Measurements from ENCODE around the gene EIF2D.
"Not testable (repeated sequence)": the region's sequence is repeated elsewhere in the genome, so short reads cannot be mapped to it uniquely, and the experiment has no call there.

EIF2D gene

DNA sequence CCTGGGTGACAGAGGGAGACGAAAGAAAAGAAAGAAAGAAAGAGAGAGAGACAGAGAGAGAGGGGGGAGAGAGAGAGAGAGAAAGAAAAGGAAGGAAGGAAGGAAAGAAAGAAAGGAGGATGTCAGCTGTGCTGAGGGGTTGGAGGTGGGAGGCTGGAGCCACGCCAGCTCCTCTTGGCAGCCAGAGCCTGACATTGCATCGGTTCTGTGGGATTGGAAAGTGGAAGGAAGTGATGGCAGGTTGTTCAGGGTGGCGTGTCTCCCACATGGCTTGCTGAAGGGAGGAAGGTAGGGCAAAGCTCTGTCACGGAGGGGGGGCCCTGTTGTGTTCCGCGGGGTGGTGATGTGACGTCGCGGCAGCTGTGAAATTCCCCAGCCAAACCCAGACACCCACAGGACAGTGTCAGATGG, 30.7 kb downstream of the EIF2D start:
- H3K4me1 ChIP-seq (ENCODE audit: control insufficient read depth in 5 of 5, insufficient read depth in 5 of 5, low read length in 5 of 5) = peaks cover 7 to 54% (median 22%) of the 10 kb centered on the region in 5 donors
- no peak overlapping the region for H3K9ac ChIP-seq (ENCODE audit: low read length in 5 of 5)
- H3K4me3 ChIP-seq (ENCODE audit: low read depth in 1 of 5, low read length in 5 of 5) = no peak overlapping the region

GRCh38 chr1:206581114-206581497, 31.2 kb downstream of the EIF2D start:
- H3K9ac ChIP-seq (ENCODE audit: low read length in 5 of 5); H3K4me3 ChIP-seq (ENCODE audit: low read depth in 1 of 5, low read length in 5 of 5); H3K9me3 ChIP-seq (ENCODE audit: control insufficient read depth in 5 of 5, low read length in 5 of 5); H3K27ac ChIP-seq (ENCODE audit: low read depth, low read length); H3K27me3 ChIP-seq (ENCODE audit: control insufficient read depth in 5 of 5, insufficient read depth in 4 of 5, low read length in 5 of 5): not testable (repeated sequence)
- Histone ChIP-seq H3K36me3 (ENCODE audit: control insufficient read depth in 5 of 5, insufficient read depth in 5 of 5, low read length in 5 of 5) (peaks cover 0 to 22% (median 15%) of the 10 kb centered on the region in 5 donors), H3K4me1 (ENCODE audit: control insufficient read depth in 5 of 5, insufficient read depth in 5 of 5, low read length in 5 of 5) (peaks cover 12 to 59% (median 26%) of the 10 kb centered on the region in 5 donors)

More for the DNA sequence above, 30.7 kb downstream of the EIF2D start:
- H3K36me3 ChIP-seq (ENCODE audit: control insufficient read depth in 5 of 5, insufficient read depth in 5 of 5, low read length in 5 of 5) = peaks cover 0 to 27% (median 19%) of the 10 kb centered on the region in 5 donors
- H3K27ac ChIP-seq (ENCODE audit: low read depth, low read length) = no peak overlapping the region
- H3K27me3 ChIP-seq (ENCODE audit: control insufficient read depth in 5 of 5, insufficient read depth in 4 of 5, low read length in 5 of 5) = no peaks in the 10 kb centered on the region
- H3K9me3 ChIP-seq (ENCODE audit: control insufficient read depth in 5 of 5, low read length in 5 of 5) = no peaks in the 10 kb centered on the region

DNA sequence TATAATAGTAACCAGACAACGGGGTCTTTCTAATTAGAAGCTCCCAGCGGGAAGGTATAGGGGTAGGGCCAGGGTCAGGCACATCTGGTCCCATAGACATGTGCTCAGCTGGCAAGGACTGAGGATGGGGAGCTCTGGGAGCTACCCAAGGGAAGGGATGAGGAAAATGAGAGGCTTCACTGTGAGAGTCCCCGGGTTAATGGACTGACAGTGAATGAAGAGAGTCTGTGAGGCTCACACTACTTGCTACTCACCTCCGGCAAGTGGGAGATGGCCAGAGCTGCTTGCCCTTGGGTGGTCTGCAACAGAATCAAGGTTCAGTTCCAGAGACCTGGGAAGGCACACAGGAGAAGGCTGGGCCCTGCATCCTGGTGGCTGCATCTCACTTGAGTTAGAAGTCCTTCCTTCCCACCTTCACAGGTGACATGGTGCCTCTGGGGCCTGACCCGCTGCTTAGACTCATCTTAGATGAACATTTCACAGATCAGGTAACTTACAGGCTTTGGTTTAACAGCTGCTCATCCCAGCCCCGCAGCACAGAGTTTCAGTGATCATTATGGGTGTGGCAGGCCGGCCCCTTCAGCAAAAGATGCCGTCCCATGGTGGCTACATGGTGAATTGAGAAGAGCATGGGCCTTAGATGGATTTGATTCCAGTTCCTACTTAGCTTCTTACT, 31.7 kb downstream of the EIF2D start:
- Histone ChIP-seq H3K9me3 (ENCODE audit: control insufficient read depth in 5 of 5, low read length in 5 of 5) (no peaks in the 10 kb centered on the region), H3K27ac (ENCODE audit: low read depth, low read length) (no peak overlapping the region), H3K4me1 (ENCODE audit: control insufficient read depth in 5 of 5, insufficient read depth in 5 of 5, low read length in 5 of 5) (peaks cover 15 to 64% (median 32%) of the 10 kb centered on the region in 5 donors), H3K4me3 (ENCODE audit: low read depth in 1 of 5, low read length in 5 of 5) (no peak overlapping the region), H3K27me3 (ENCODE audit: control insufficient read depth in 5 of 5, insufficient read depth in 4 of 5, low read length in 5 of 5) (no peaks in the 10 kb centered on the region), H3K9ac (ENCODE audit: low read length in 5 of 5) (no peak overlapping the region), H3K36me3 (ENCODE audit: control insufficient read depth in 5 of 5, insufficient read depth in 5 of 5, low read length in 5 of 5) (peaks cover 0 to 17% (median 10%) of the 10 kb centered on the region in 5 donors)

DNA sequence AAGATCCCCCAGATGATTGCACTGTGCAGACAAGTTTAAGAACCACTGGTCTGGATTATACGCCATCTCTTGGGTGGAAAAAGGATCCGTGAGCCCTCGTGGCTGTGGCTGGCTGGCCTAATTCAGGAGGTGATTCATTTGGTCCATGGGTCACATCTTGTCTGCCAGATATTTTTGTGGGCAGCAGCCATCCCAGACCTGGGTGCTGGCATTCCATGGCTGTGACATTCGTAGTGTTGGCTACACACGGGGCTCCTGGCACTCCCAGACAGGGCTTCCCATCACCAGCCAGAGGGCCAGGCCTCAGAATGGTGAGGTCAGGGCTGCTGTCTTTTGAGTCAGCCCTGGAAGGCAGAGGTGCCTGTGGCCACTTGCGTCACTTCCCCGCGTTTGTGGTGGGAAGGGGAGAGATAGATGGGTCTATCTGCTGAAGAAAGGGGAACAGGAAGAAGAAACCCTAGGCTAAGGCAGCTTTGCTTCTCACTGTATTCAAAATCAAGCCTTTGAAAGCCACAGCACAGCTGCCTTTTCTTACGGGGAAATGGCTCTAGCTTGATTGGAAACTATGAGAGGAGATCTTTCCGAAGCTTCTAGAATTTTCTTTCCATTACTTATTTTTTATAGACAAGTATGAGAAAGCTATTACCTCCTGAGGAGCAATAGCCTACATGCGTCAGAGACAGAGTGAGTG, 32.4 kb downstream of the EIF2D start:
- Histone ChIP-seq H3K9me3 (ENCODE audit: control insufficient read depth in 5 of 5, low read length in 5 of 5) (no peaks in the 10 kb centered on the region), H3K4me1 (ENCODE audit: control insufficient read depth in 5 of 5, insufficient read depth in 5 of 5, low read length in 5 of 5) (peaks cover 20 to 71% (median 39%) of the 10 kb centered on the region in 5 donors), H3K4me3 (ENCODE audit: low read depth in 1 of 5, low read length in 5 of 5) (no peak overlapping the region), H3K36me3 (ENCODE audit: control insufficient read depth in 5 of 5, insufficient read depth in 5 of 5, low read length in 5 of 5) (peaks cover 0 to 10% (median 7%) of the 10 kb centered on the region in 5 donors), H3K9ac (ENCODE audit: low read length in 5 of 5) (no peak overlapping the region), H3K27me3 (ENCODE audit: control insufficient read depth in 5 of 5, insufficient read depth in 4 of 5, low read length in 5 of 5) (no peaks in the 10 kb centered on the region), H3K27ac (ENCODE audit: low read depth, low read length) (no peak overlapping the region)

DNA sequence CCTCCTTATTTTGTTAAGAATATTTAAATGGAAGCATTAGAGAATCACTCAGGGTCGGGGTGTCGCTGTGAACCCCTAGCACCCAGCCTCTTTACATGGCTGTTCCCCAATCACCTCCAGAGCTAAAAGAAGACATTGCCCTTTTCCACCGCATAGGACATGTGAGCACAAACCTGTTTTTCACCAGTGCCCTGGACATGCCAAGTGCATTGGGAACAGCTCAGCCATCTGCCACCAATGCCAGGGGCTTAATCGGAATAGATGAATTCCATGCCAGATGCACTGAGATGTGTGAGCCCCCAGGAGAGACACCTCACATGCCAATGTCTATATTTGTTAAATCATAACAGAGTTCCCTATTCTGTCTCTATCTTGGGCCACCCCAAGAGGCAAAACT, 33.3 kb downstream of the EIF2D start:
- Histone ChIP-seq H3K27me3 (ENCODE audit: control insufficient read depth in 5 of 5, insufficient read depth in 4 of 5, low read length in 5 of 5) (no peaks in the 10 kb centered on the region), H3K9ac (ENCODE audit: low read length in 5 of 5) (no peak overlapping the region), H3K4me3 (ENCODE audit: low read depth in 1 of 5, low read length in 5 of 5) (no peak overlapping the region), H3K27ac (ENCODE audit: low read depth, low read length) (peak overlapping the region; percentile 14), H3K4me1 (ENCODE audit: control insufficient read depth in 5 of 5, insufficient read depth in 5 of 5, low read length in 5 of 5) (peaks cover 20 to 77% (median 34%) of the 10 kb centered on the region in 5 donors), H3K9me3 (ENCODE audit: control insufficient read depth in 5 of 5, low read length in 5 of 5) (no peaks in the 10 kb centered on the region), H3K36me3 (ENCODE audit: control insufficient read depth in 5 of 5, insufficient read depth in 5 of 5, low read length in 5 of 5) (peaks cover 0 to 1% (median 0%) of the 10 kb centered on the region in 5 donors)

GRCh38 chr1:206578068-206578977, 33.9 kb downstream of the EIF2D start:
- no peaks in the 10 kb centered on the region for H3K9me3 ChIP-seq (ENCODE audit: control insufficient read depth in 5 of 5, low read length in 5 of 5)
- no peaks in the 10 kb centered on the region for H3K27me3 ChIP-seq (ENCODE audit: control insufficient read depth in 5 of 5, insufficient read depth in 4 of 5, low read length in 5 of 5)
- no peak overlapping the region for H3K4me3 ChIP-seq (ENCODE audit: low read depth in 1 of 5, low read length in 5 of 5)
- H3K9ac ChIP-seq (ENCODE audit: low read length in 5 of 5) = no peak overlapping the region
- peaks cover 20 to 73% (median 34%) of the 10 kb centered on the region in 5 donors for H3K4me1 ChIP-seq (ENCODE audit: control insufficient read depth in 5 of 5, insufficient read depth in 5 of 5, low read length in 5 of 5)
- no peak overlapping the region for H3K27ac ChIP-seq (ENCODE audit: low read depth, low read length)
- no peaks in the 10 kb centered on the region for H3K36me3 ChIP-seq (ENCODE audit: control insufficient read depth in 5 of 5, insufficient read depth in 5 of 5, low read length in 5 of 5)

- no peaks in the 10 kb centered on the region for H3K9me3 ChIP-seq (ENCODE audit: control insufficient read depth in 5 of 5, low read length in 5 of 5)
- peaks cover 20 to 68% (median 34%) of the 10 kb centered on the region in 5 donors for H3K4me1 ChIP-seq (ENCODE audit: control insufficient read depth in 5 of 5, insufficient read depth in 5 of 5, low read length in 5 of 5)
These were observed 34.6 kb downstream of the EIF2D start for GRCh38 chr1:206577626-206578025.

DNA sequence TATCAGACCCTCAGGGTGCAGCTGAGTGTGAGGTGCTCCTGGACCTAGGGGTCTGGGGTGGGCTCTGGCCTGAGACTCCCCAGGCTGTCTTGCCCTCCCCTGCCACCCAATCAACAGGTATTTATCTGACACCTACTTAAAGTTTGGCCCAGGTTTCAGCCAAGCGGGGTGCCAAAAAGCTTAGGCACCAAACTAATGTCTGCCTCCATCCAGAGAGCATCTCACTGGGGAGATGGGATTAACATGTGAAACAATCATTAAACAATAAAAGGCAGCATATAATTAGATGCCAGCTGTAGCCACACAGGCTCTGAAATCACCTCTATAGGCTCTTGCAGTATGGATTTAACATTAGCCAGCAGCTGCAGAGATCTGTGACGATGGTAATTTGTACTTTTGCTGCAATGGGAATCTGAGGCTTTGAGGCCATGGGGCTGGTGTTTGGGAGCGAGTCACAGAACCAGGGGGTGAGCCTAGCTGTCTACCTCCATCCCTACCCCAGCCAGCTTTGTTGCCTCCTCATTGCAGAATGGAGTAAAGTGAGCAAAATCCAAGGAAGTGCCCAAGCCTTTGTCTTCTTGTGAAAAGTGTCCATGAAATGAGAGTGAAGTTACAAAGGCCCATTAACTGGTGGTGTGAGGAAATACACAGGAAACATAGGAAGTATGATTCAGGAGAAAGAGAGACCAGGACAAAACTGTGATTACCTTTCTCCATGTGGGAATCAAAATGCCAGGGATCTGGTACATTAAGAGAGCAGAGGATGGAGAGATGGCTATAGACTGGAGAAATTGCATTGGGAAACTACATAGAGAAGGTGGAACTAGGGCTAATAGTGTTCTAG, 36.1 kb downstream of the EIF2D start:
- Histone ChIP-seq H3K9me3 (ENCODE audit: control insufficient read depth in 5 of 5, low read length in 5 of 5) (no peaks in the 10 kb centered on the region), H3K4me1 (ENCODE audit: control insufficient read depth in 5 of 5, insufficient read depth in 5 of 5, low read length in 5 of 5) (peaks cover 20 to 62% (median 33%) of the 10 kb centered on the region in 5 donors), H3K27me3 (ENCODE audit: control insufficient read depth in 5 of 5, insufficient read depth in 4 of 5, low read length in 5 of 5) (no peaks in the 10 kb centered on the region), H3K4me3 (ENCODE audit: low read depth in 1 of 5, low read length in 5 of 5) (peak overlapping the region in 2 of 5 donors; percentile 5 to 26), H3K9ac (ENCODE audit: low read length in 5 of 5) (peak overlapping the region in 1 of 5 donors; percentile 17), H3K27ac (ENCODE audit: low read depth, low read length) (peak overlapping the region; percentile 12), H3K36me3 (ENCODE audit: control insufficient read depth in 5 of 5, insufficient read depth in 5 of 5, low read length in 5 of 5) (no peaks in the 10 kb centered on the region)

More at GRCh38 chr1:206577626-206578025, 34.6 kb downstream of the EIF2D start:
- H3K27me3 ChIP-seq (ENCODE audit: control insufficient read depth in 5 of 5, insufficient read depth in 4 of 5, low read length in 5 of 5) = no peaks in the 10 kb centered on the region
- no peak overlapping the region for H3K9ac ChIP-seq (ENCODE audit: low read length in 5 of 5)
- H3K36me3 ChIP-seq (ENCODE audit: control insufficient read depth in 5 of 5, insufficient read depth in 5 of 5, low read length in 5 of 5) = no peaks in the 10 kb centered on the region
- H3K27ac ChIP-seq (ENCODE audit: low read depth, low read length) = no peak overlapping the region
- no peak overlapping the region for H3K4me3 ChIP-seq (ENCODE audit: low read depth in 1 of 5, low read length in 5 of 5)

GRCh38 chr1:206575165-206575893, 36.9 kb downstream of the EIF2D start:
- Histone ChIP-seq H3K27ac (ENCODE audit: low read depth, low read length) (peak overlapping the region; percentile 12), H3K36me3 (ENCODE audit: control insufficient read depth in 5 of 5, insufficient read depth in 5 of 5, low read length in 5 of 5) (no peaks in the 10 kb centered on the region), H3K27me3 (ENCODE audit: control insufficient read depth in 5 of 5, insufficient read depth in 4 of 5, low read length in 5 of 5) (no peaks in the 10 kb centered on the region), H3K4me3 (ENCODE audit: low read depth in 1 of 5, low read length in 5 of 5) (peak overlapping the region; percentile 2 to 26 (median 10)), H3K4me1 (ENCODE audit: control insufficient read depth in 5 of 5, insufficient read depth in 5 of 5, low read length in 5 of 5) (peaks cover 20 to 54% (median 29%) of the 10 kb centered on the region in 5 donors), H3K9ac (ENCODE audit: low read length in 5 of 5) (peak overlapping the region in 1 of 5 donors; percentile 17), H3K9me3 (ENCODE audit: control insufficient read depth in 5 of 5, low read length in 5 of 5) (no peaks in the 10 kb centered on the region)

Measured in subcutaneous abdominal adipose tissue (tissue), 5 donors.